HL-60 (cell line): ENCODE results near the gene HLA-DPA1.

Experiments used
- POLR2AphosphoS5 ChIP-seq: IDR thresholded peaks from 2 replicates; pipeline ENCODE4 v1.6.1; 2012; ENCODE audit warnings: low read depth
- TF ChIP-seq, protein P1 (sequence below): IDR thresholded peaks from one replicate; pipeline ENCODE4 v1.5.1; 2011; ENCODE audit warnings: low read length, control low read depth, inconsistent platforms; ENCODE audit not compliant: insufficient read depth
- TF ChIP-seq, protein P2 (sequence below): IDR thresholded peaks from 2 replicates; pipeline ENCODE4 v1.6.1; 2012; ENCODE audit warnings: low read depth; ENCODE audit not compliant: insufficient replicate concordance

DNA sequence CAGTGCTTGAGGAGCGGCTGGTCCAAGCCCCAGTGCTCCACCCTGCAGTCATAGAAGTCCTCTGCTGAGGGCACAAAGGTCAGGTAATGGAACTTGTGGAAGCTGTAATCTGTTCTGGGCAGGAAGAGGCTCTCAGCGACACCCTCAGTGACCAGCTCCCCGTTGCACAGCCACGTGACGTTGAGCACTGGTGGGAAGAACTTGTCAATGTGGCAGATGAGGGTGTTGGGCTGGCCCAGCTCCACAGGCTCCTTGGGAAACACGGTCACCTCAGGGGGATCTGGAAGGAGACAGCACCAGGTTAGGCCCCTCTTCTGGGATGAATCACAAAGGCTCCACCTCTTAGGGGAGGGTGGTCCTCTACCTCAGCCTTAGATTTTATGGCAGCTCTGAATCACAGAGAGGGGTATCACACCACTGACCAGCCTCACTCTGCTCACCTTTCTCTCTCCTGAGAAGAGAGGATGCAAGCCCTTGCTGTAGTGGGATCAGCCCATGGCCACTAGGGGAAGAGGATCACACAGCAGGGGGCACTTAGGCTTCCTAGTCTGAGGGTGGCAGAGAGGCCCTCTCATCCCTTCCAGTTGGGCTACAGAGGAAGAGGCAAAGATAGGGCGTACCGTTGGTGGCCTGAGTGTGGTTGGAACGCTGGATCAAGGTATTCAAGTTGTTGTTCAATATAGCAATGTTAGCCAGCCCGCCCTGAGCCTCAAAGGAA is 4.3 kb downstream of the HLA-DPA1 start:
- TF ChIP-seq, protein P1, sequence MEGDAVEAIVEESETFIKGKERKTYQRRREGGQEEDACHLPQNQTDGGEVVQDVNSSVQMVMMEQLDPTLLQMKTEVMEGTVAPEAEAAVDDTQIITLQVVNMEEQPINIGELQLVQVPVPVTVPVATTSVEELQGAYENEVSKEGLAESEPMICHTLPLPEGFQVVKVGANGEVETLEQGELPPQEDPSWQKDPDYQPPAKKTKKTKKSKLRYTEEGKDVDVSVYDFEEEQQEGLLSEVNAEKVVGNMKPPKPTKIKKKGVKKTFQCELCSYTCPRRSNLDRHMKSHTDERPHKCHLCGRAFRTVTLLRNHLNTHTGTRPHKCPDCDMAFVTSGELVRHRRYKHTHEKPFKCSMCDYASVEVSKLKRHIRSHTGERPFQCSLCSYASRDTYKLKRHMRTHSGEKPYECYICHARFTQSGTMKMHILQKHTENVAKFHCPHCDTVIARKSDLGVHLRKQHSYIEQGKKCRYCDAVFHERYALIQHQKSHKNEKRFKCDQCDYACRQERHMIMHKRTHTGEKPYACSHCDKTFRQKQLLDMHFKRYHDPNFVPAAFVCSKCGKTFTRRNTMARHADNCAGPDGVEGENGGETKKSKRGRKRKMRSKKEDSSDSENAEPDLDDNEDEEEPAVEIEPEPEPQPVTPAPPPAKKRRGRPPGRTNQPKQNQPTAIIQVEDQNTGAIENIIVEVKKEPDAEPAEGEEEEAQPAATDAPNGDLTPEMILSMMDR = no peak
- TF ChIP-seq POLR2AphosphoS5 = no peak
- TF ChIP-seq, protein P2, sequence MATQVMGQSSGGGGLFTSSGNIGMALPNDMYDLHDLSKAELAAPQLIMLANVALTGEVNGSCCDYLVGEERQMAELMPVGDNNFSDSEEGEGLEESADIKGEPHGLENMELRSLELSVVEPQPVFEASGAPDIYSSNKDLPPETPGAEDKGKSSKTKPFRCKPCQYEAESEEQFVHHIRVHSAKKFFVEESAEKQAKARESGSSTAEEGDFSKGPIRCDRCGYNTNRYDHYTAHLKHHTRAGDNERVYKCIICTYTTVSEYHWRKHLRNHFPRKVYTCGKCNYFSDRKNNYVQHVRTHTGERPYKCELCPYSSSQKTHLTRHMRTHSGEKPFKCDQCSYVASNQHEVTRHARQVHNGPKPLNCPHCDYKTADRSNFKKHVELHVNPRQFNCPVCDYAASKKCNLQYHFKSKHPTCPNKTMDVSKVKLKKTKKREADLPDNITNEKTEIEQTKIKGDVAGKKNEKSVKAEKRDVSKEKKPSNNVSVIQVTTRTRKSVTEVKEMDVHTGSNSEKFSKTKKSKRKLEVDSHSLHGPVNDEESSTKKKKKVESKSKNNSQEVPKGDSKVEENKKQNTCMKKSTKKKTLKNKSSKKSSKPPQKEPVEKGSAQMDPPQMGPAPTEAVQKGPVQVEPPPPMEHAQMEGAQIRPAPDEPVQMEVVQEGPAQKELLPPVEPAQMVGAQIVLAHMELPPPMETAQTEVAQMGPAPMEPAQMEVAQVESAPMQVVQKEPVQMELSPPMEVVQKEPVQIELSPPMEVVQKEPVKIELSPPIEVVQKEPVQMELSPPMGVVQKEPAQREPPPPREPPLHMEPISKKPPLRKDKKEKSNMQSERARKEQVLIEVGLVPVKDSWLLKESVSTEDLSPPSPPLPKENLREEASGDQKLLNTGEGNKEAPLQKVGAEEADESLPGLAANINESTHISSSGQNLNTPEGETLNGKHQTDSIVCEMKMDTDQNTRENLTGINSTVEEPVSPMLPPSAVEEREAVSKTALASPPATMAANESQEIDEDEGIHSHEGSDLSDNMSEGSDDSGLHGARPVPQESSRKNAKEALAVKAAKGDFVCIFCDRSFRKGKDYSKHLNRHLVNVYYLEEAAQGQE = no peak
